Right lobe of liver (tissue), 4 donors: Measurements from ENCODE around the gene RNF34.

Experiments used
- POLR2A ChIP-seq: fragments of 450-650 bp; IDR thresholded peaks from one replicate; pipeline ENCODE4 v1.6.1; 2017; ENCODE audit warnings: antibody characterized with exemption, mild to moderate bottlenecking
- TF ChIP-seq, protein P1 (sequence below), 4 donors: fragments of 200-600 bp in 3 of 4; fragments of 450-650 bp in 1 of 4; IDR thresholded peaks; one replicate each; pipeline versions ENCODE4 v1.5.1 to v1.8.0; 2016 to 2022; ENCODE audit warnings: antibody characterized with exemption in 4 of 4, mild to moderate bottlenecking in 2 of 4
- donor health status: DM: no; HTN: no; CAD: no.
- donor health status: DM: no; HTN: no; CAD: no.
- donor health status: DM: no; HTN: yes; CAD: no.

- TF ChIP-seq, protein P1, sequence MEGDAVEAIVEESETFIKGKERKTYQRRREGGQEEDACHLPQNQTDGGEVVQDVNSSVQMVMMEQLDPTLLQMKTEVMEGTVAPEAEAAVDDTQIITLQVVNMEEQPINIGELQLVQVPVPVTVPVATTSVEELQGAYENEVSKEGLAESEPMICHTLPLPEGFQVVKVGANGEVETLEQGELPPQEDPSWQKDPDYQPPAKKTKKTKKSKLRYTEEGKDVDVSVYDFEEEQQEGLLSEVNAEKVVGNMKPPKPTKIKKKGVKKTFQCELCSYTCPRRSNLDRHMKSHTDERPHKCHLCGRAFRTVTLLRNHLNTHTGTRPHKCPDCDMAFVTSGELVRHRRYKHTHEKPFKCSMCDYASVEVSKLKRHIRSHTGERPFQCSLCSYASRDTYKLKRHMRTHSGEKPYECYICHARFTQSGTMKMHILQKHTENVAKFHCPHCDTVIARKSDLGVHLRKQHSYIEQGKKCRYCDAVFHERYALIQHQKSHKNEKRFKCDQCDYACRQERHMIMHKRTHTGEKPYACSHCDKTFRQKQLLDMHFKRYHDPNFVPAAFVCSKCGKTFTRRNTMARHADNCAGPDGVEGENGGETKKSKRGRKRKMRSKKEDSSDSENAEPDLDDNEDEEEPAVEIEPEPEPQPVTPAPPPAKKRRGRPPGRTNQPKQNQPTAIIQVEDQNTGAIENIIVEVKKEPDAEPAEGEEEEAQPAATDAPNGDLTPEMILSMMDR (IDR thresholded peaks at IDR 0.05): no peak
- no peak for TF ChIP-seq POLR2A
These were observed 39.0 kb downstream of the RNF34 start for GRCh38 chr12:121438905-121439304.
